Smooth muscle cell (in vitro differentiated cells): ENCODE measurements around the gene NT5M. TPM values are rescaled to one million over a fixed set of nuclear protein-coding genes. Genes with fewer than 3 reads are reported as not detected.
A peak's percentile ranks its signal among the peaks of the same experiment; 100 is the strongest.

Source experiments
- DNase-seq: peaks from one replicate; lab custom pipeline; 2025; ENCODE audit not compliant: unreplicated experiment; lab: John Stamatoyannopoulos, UW
- H2AFZ ChIP-seq: fragments of 200-600 bp; sonication (generic); 2 replicates; pipeline ENCODE4 v1.6.0; 2016; ENCODE audit warnings: antibody characterized with exemption, low read depth, mild to moderate bottlenecking
- H3F3A ChIP-seq: fragments of 200-600 bp; sonication (generic); 2 replicates; pipeline ENCODE4 v1.6.0; 2017; ENCODE audit warnings: antibody characterized with exemption, low read depth
- H3K27ac ChIP-seq: fragments of 200-600 bp; sonication (generic); 2 replicates; pipeline ENCODE4 v1.5.1; 2016; ENCODE audit warnings: low read depth, mild to moderate bottlenecking
- H3K27me3 ChIP-seq: fragments of 200-600 bp; sonication (generic); 2 replicates; pipeline ENCODE4 v1.6.1; 2016; ENCODE audit warnings: low read depth, mild to moderate bottlenecking
- H3K36me3 ChIP-seq: fragments of 200-600 bp; sonication (generic); 2 replicates; pipeline ENCODE4 v1.5.1; 2016; ENCODE audit warnings: low read depth
- H3K4me1 ChIP-seq: fragments of 200-600 bp; sonication (generic); 2 replicates; pipeline ENCODE4 v1.5.1; 2016; ENCODE audit warnings: low read depth
- H3K4me2 ChIP-seq: fragments of 200-600 bp; sonication (generic); 2 replicates; pipeline ENCODE4 v1.6.0; 2016; ENCODE audit warnings: mild to moderate bottlenecking
- H3K4me3 ChIP-seq: fragments of 200-600 bp; sonication (generic); 2 replicates; pipeline ENCODE4 v1.5.1; 2016; ENCODE audit warnings: mild to moderate bottlenecking
- H3K79me2 ChIP-seq: fragments of 200-600 bp; sonication (generic); 2 replicates; pipeline ENCODE4 v1.6.0; 2016; ENCODE audit warnings: low read depth, mild to moderate bottlenecking
- H3K9ac ChIP-seq: fragments of 200-600 bp; sonication (generic); 2 replicates; pipeline ENCODE4 v1.6.0; 2016; ENCODE audit warnings: low read depth
- H3K9me3 ChIP-seq: fragments of 200-600 bp; sonication (generic); replicated peaks from 2 replicates; pipeline ENCODE4 v1.5.1; 2016; ENCODE audit warnings: low read depth
- H4K20me1 ChIP-seq: fragments of 200-600 bp; sonication (generic); 2 replicates; pipeline ENCODE4 v1.6.0; 2016; ENCODE audit warnings: low read depth
- WGBS: methylation state at CpG from one replicate; pipeline ENCODE4 v1.1.7; 2016; ENCODE audit warnings: low lambda C conversion rate; 5-methylcytosine and 5-hydroxymethylcytosine counted together
- polyA plus RNA-seq: library from polyadenylated mRNA; unstranded; fragments of >200 nt; fragmentation: Nextera tagmentation; extraction: Ambion mirVana; gene quantifications from 2 replicates; pipeline ENCODE4 v1.2.1, GENCODE V29; 2016
- total RNA-seq: library from RNA; depleted of rRNA; stranded (reverse); fragments of >200 nt; gene quantifications from 2 replicates; pipeline ENCODE4 v1.2.3, GENCODE V29; 2014
- TF ChIP-seq, protein P1 (sequence below): fragments of 200-600 bp; sonication (generic); IDR thresholded peaks from 2 replicates; pipeline ENCODE4 v1.5.1; 2017; ENCODE audit warnings: borderline replicate concordance, mild to moderate bottlenecking, antibody characterized with exemption; ENCODE audit not compliant: insufficient read depth, poor library complexity, severe bottlenecking

The NT5M gene
- total and polyA plus RNA-seq, 2 experiments from 2014 or later, result 2.5 to 6.1 TPM

DNA sequence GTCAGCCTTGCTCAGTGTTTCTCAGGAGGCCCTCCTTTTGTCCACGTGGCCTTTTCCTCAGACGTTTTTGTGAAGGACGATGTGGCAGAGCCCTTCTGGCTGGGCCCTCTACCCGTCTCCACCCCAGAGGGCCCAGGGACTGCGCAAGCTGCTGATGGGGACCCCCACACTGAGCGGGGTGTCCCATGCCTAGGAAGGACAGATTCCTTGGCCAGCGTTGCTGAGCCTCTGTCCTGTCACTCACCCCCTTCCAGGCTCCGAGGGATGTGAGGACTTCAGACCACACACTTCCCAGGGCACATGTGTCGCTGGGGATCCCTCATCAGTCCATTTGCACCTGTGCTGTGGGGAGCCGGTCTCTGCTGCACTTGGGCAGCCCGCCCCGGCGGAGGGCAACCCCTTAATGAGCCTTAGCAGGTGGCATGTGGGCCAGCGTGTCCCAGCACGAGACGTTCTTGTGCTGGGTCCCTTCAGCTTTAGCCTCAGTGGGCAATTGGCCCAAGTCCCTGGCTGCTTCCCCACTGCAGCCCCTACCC lies 48.3 kb downstream of the NT5M start:
- no peak overlapping the region for H3K9ac ChIP-seq
- DNase-seq, result no peak
- no peaks in the 10 kb centered on the region for H3K9me3 ChIP-seq
- H3K36me3 ChIP-seq, result no peaks in the 10 kb centered on the region
- no peaks in the 10 kb centered on the region for H3K79me2 ChIP-seq
- no peak overlapping the region for H2AFZ ChIP-seq
- H3K4me1 ChIP-seq, result no peaks in the 10 kb centered on the region
- H4K20me1 ChIP-seq, result no peaks in the 10 kb centered on the region
- no peaks in the 10 kb centered on the region for H3F3A ChIP-seq
- no peaks in the 10 kb centered on the region for H3K27me3 ChIP-seq
- 91% methylated on average over 16 of the region's 16 CpGs for WGBS
- no peak overlapping the region for H3K4me2 ChIP-seq
- H3K27ac ChIP-seq, result no peak overlapping the region
- no peak overlapping the region for H3K4me3 ChIP-seq
- TF ChIP-seq, protein P1, sequence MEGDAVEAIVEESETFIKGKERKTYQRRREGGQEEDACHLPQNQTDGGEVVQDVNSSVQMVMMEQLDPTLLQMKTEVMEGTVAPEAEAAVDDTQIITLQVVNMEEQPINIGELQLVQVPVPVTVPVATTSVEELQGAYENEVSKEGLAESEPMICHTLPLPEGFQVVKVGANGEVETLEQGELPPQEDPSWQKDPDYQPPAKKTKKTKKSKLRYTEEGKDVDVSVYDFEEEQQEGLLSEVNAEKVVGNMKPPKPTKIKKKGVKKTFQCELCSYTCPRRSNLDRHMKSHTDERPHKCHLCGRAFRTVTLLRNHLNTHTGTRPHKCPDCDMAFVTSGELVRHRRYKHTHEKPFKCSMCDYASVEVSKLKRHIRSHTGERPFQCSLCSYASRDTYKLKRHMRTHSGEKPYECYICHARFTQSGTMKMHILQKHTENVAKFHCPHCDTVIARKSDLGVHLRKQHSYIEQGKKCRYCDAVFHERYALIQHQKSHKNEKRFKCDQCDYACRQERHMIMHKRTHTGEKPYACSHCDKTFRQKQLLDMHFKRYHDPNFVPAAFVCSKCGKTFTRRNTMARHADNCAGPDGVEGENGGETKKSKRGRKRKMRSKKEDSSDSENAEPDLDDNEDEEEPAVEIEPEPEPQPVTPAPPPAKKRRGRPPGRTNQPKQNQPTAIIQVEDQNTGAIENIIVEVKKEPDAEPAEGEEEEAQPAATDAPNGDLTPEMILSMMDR, result no peak

DNA sequence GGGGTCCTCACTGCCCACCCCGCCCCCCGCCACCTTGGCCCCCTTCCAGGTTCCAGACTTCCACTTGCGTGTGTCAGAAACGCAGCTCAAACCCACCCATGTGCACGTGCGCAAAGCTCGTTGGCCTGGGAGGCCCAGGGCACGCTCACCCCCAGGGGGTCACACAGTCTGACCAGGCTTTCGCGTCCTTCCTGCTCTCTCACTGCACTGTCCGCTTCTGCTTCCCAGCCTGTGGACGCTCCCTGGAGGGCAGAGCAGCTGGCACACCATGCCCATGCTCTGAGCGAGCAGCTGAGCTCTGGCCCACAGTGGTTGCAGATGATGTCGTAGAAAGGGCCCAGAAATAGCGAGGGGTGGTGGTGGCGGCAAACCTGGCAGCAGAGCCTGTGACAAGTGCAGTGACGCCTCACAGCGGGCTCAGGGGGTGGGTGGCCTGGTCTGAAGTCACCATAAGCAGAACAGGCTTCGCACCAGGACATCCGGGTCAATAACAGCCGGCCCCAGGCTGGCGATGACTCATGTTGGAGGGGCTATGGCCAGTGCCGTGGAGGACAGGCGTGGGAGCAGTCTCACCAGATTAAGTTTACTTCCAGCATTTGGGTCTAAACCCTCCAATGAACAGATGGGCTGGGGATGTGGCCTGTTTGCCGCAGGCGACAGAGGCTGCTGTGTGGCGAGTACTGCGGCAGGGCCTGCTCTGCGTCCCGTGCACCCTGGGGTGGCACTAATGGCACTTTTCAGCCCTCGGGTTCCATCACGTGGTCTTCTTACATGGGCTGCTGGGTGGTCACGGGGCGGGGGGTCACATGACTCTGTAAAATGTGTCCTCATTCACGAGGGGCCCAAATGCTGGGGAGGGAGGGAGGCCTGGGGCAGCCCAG lies 49.0 kb downstream of the NT5M start:
- H3K27me3 ChIP-seq, result no peaks in the 10 kb centered on the region
- H3K4me1 ChIP-seq, result no peaks in the 10 kb centered on the region
- no peaks in the 10 kb centered on the region for H3K79me2 ChIP-seq
- DNase-seq, result peak; percentile 36
- no peaks in the 10 kb centered on the region for H3K9me3 ChIP-seq
- no peak overlapping the region for H3K4me3 ChIP-seq
- WGBS, result 45% methylated on average over 31 of the region's 35 CpGs
- no peak overlapping the region for H3K9ac ChIP-seq
- H3K4me2 ChIP-seq, result peak overlapping the region; percentile 57
- no peaks in the 10 kb centered on the region for H3F3A ChIP-seq
- TF ChIP-seq, protein P1, result no peak
- no peak overlapping the region for H3K27ac ChIP-seq
- H2AFZ ChIP-seq, result no peak overlapping the region
- H3K36me3 ChIP-seq, result no peaks in the 10 kb centered on the region
- H4K20me1 ChIP-seq, result no peaks in the 10 kb centered on the region

DNA sequence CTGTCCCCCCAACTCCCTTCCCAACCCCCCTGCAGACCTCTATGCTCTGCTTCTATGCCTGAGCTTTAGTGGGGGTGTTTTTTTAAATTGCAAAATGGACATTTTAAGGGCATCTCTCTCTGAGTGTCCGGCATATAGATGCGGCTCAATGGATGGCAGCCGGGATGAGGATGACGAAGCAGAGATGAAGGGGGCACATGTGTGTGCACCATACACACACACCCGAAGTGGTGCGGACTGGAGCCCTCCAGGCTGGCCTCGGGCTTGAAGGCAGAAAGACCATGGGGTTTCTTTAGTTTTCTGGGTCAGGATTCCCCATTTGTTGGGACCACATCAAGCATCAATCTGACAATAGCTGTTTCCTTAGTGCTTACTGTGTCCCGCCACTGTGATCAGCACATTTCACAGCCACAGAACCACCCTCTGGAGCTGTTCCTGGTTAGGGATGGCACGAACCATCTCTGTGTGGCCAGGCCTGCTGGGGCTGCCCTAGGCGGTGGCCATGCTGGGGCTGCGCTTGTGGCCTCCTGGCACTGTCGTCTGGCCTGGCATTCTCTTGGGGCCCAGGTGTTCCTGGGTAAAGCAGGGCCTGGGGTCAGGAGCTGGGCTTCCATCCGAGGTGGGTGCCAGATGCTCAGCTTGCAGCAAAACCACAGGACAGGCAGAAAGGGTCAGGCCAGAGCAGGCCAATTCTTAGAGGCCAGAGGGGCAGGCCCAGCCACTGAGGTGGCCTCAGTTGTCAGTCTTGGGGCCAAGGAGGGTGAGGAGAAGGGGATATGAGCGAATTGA lies 49.9 kb downstream of the NT5M start:
- no peak overlapping the region for H3K4me3 ChIP-seq
- no peaks in the 10 kb centered on the region for H4K20me1 ChIP-seq
- no peaks in the 10 kb centered on the region for H3K27me3 ChIP-seq
- no peak overlapping the region for H3K4me2 ChIP-seq
- no peak overlapping the region for H2AFZ ChIP-seq
- no peak for DNase-seq
- no peak overlapping the region for H3K9ac ChIP-seq
- TF ChIP-seq, protein P1, result no peak
- no peaks in the 10 kb centered on the region for H3F3A ChIP-seq
- no peaks in the 10 kb centered on the region for H3K36me3 ChIP-seq
- no peaks in the 10 kb centered on the region for H3K4me1 ChIP-seq
- H3K9me3 ChIP-seq, result no peaks in the 10 kb centered on the region
- H3K27ac ChIP-seq, result no peak overlapping the region
- H3K79me2 ChIP-seq, result no peaks in the 10 kb centered on the region
- WGBS, result 94% methylated on average over 14 of the region's 14 CpGs
